A549 treated with DMSO at 1 μM for 4 hours (cell line): Measurements from ENCODE around the gene DPM2. TPM values are rescaled to one million over a fixed set of nuclear protein-coding genes. Genes with fewer than 3 reads are reported as not detected.

Experiments used
- total RNA-seq: library from RNA; stranded (reverse); fragments of 200-300 nt; extraction: Qiagen RNA extraction; gene quantifications from 5 replicates; pipeline ENCODE4 v1.2.3, GENCODE V29; 2022; ENCODE audit warnings: low read depth

Gene DPM2
- 40.9 to 50.0 TPM (median 44.0 TPM) in 5 replicates for total RNA-seq

GRCh38 chr9:127937388-127938297, at the start of gene DPM2:
TSS of gene DPM2 (minus strand) at chr9:127937854. CDS start at chr9:127937820, 34 bp downstream.

GRCh38 chr9:127980706-127981558, 43.3 kb upstream of the DPM2 start, which contains the start of gene EEIG1:
TSS of gene EEIG1 (minus strand) at chr9:127980989. CDS start at chr9:127980137, 852 bp downstream.

GRCh38 chr9:127930231-127931091, 7.2 kb downstream of the DPM2 start, which contains the start of gene PIP5KL1:
TSS of gene PIP5KL1 (minus strand) at chr9:127930777. CDS start at chr9:127930752, 25 bp downstream.

GRCh38 chr9:127916720-127917581, 20.7 kb downstream of the DPM2 start, which contains the start of gene ST6GALNAC4:
TSS of gene ST6GALNAC4 (minus strand) at chr9:127917041. CDS start at chr9:127916419, 622 bp downstream.

GRCh38 chr9:127899128-127899943, 38.3 kb downstream of the DPM2 start, which contains the start of gene ST6GALNAC6:
TSS of gene ST6GALNAC6 (minus strand) at chr9:127899603. CDS start at chr9:127897981, 1,622 bp downstream.

Other genes starting within 250 kb of the DPM2 start
- 0.04 to 0.11 TPM (median 0.05 TPM) in 4 of 5 replicates, not detected in the other for gene CFAP157, start 230.9 kb downstream of the DPM2 start, total RNA-seq
- 10.4 to 17.0 TPM (median 14.5 TPM) in 5 replicates for gene PTRH1, start 222.2 kb downstream of the DPM2 start, total RNA-seq
- gene TTC16, start 221.8 kb downstream of the DPM2 start, total RNA-seq, result 0.03 TPM in 1 of 5 replicates, not detected in the others
- 10.2 to 14.7 TPM (median 13.1 TPM) in 5 replicates for gene TOR2A, start 202.6 kb downstream of the DPM2 start, total RNA-seq
- gene SH2D3C, start 159.2 kb downstream of the DPM2 start, total RNA-seq, result 0.07 to 0.17 TPM (median 0.16 TPM) in 4 of 5 replicates, not detected in the other
- 44.7 to 54.0 TPM (median 46.4 TPM) in 5 replicates for gene CDK9, start 151.8 kb downstream of the DPM2 start, total RNA-seq
- gene FPGS, start 135.0 kb downstream of the DPM2 start, total RNA-seq, result 46.1 to 53.7 TPM (median 48.9 TPM) in 5 replicates
- gene ENG, start 83.2 kb downstream of the DPM2 start, total RNA-seq, result 0.09 to 0.34 TPM (median 0.14 TPM) in 5 replicates
- 41.4 to 79.4 TPM (median 65.1 TPM) in 5 replicates for gene AK1, start 60.2 kb downstream of the DPM2 start, total RNA-seq
- gene ST6GALNAC6, start 38.3 kb downstream of the DPM2 start, total RNA-seq, result 21.8 to 27.1 TPM (median 24.2 TPM) in 5 replicates
- 17.1 to 25.6 TPM (median 20.9 TPM) in 5 replicates for gene ST6GALNAC4, start 20.8 kb downstream of the DPM2 start, total RNA-seq
- 2.0 to 2.6 TPM (median 2.1 TPM) in 5 replicates for gene PIP5KL1, start 7.1 kb downstream of the DPM2 start, total RNA-seq
- gene EEIG1, start 43.1 kb upstream of the DPM2 start, total RNA-seq, result 68.8 to 103 TPM (median 83.0 TPM) in 5 replicates
- 4.3 to 8.2 TPM (median 7.0 TPM) in 5 replicates for gene NAIF1, start 129.5 kb upstream of the DPM2 start, total RNA-seq
- 8.0 to 10.0 TPM (median 8.7 TPM) in 5 replicates for gene SLC25A25, start 130.4 kb upstream of the DPM2 start, total RNA-seq
- gene PTGES2, start 189.9 kb upstream of the DPM2 start, total RNA-seq, result 77.0 to 110 TPM (median 89.7 TPM) in 5 replicates
- gene LCN2, start 211.6 kb upstream of the DPM2 start, total RNA-seq, result 2.2 to 6.1 TPM (median 3.3 TPM) in 5 replicates
- gene BBLN, start 222.4 kb upstream of the DPM2 start, total RNA-seq, result 35.7 to 64.3 TPM (median 54.3 TPM) in 5 replicates